ENCODE data around the gene IGFBP4. TPM values are rescaled to one million over a fixed set of nuclear protein-coding genes. Genes with fewer than 3 reads are reported as not detected.

The IGFBP4 gene
- total and polyA plus RNA-seq, 10 of the 15 experiments (the other 5 are each of a cell fraction or from before 2014, with no cell fraction given): 2.4 to 22.3 (median 6.6) TPM

- CTCF ChIA-PET: interaction anchor here (0.8 kb wide), 1 partner anchor 45 kb away, joined by 3 read pairs; no protein-coding TSS in a partner anchor
- H3K27ac ChIP-seq (ENCODE audit: control insufficient read depth, insufficient read depth): no peak overlapping the region
- H4K20me1 ChIP-seq (ENCODE audit: control insufficient read depth, insufficient read depth): no peaks in the 10 kb centered on the region
- H3K4me3 ChIP-seq: no peak overlapping the region
- in situ Hi-C loops (cut with MboI): no loop called here
- H3K79me2 ChIP-seq (ENCODE audit: control insufficient read depth, insufficient read depth, low read length): no peaks in the 10 kb centered on the region
- no peaks in the 10 kb centered on the region for H3K36me3 ChIP-seq (ENCODE audit: control insufficient read depth in 2 of 2, insufficient read depth in 2 of 2, low read length in 1 of 2)
- H3K27me3 ChIP-seq (replicated peaks in 1 of 2; ENCODE audit: control insufficient read depth in 2 of 2, insufficient read depth in 2 of 2, low read length in 1 of 2): no peaks in the 10 kb centered on the region; a peak in 1 of 4 replicates
- H3K9me3 ChIP-seq (replicated peaks; ENCODE audit: control insufficient read depth, insufficient read depth, low read length): no peaks in the 10 kb centered on the region
- POLR2A ChIA-PET: interaction anchor here (0.6 to 1.1 kb wide), 3 partner anchors 68 to 74 kb away, joined by 3 to 4 read pairs (median 3); no protein-coding TSS in a partner anchor
- no peak overlapping the region for H3K9ac ChIP-seq (ENCODE audit: control insufficient read depth, insufficient read depth, low read length)
- FAIRE-seq (no peak), ATAC-seq (no peak), DNase-seq (ENCODE audit: low read depth, low spot score) (no peak)
- no peak overlapping the region for H2AFZ ChIP-seq (ENCODE audit: control insufficient read depth, low read depth, low read length)
- H3K4me2 ChIP-seq (ENCODE audit: control insufficient read depth, insufficient read depth): no peak overlapping the region
- WGBS (ENCODE audit: insufficient coverage, insufficient replicate concordance, low lambda C conversion rate, missing lambda C conversion rate): 19% methylated on average over 7 of the region's 8 CpGs
- SMC1A ChIA-PET (ENCODE audit: uncharacterized antibody, unreplicated experiment): interaction anchor here (1.1 kb wide), 1 partner anchor 73 kb away, joined by 3 read pairs; no protein-coding TSS in a partner anchor
- intact Hi-C loops (cut with micrococcal nuclease; ENCODE audit: unreplicated experiment): no loop called here
- H3K4me1 ChIP-seq (ENCODE audit: control insufficient read depth, insufficient read depth, low read length): no peaks in the 10 kb centered on the region
- RAD21 ChIA-PET (ENCODE audit: unreplicated experiment): no interaction called here
- BruUV-seq (replicated peaks): no TSS peak
- no peak for TF ChIP-seq RELA (IDR thresholded peaks at IDR 0.05; ENCODE audit: borderline replicate concordance, partially characterized antibody)
- no peak for TF ChIP-seq CREB1 (IDR thresholded peaks at IDR 0.05; ENCODE audit: low read depth)
- no peak for TF ChIP-seq E2F4 (IDR thresholded peaks at IDR 0.05; ENCODE audit: low read depth, low read length)
- no peak for TF ChIP-seq REST (IDR thresholded peaks at IDR 0.05; ENCODE audit: low read depth, low read length)
- no peak for TF ChIP-seq FOXK2 (IDR thresholded peaks at IDR 0.05)
- no peak for TF ChIP-seq JUNB (IDR thresholded peaks at IDR 0.05)
- no peak for TF ChIP-seq ZNF384 (IDR thresholded peaks at IDR 0.05; ENCODE audit: borderline replicate concordance, low read depth, low read length)
- TF ChIP-seq ZZZ3 (IDR thresholded peaks at IDR 0.05; ENCODE audit: control insufficient read depth, insufficient read length, low read depth): no peak
- no peak for TF ChIP-seq E4F1 (IDR thresholded peaks at IDR 0.05; ENCODE audit: borderline replicate concordance, partially characterized antibody)
- no peak for TF ChIP-seq TCF3 (IDR thresholded peaks at IDR 0.05; ENCODE audit: borderline replicate concordance, insufficient read depth, low read depth, low read length)
- no peak for TF ChIP-seq BHLHE40 (IDR thresholded peaks at IDR 0.05; ENCODE audit: borderline replicate concordance in 1 of 2, low read depth in 2 of 2, low read length in 1 of 2)
Observed at GRCh38 chr17:40459636-40460603, 16.7 kb downstream of the IGFBP4 start.
